Brain microvascular endothelial cell (primary cell): Measurements from ENCODE around the gene CXCL14.

Experiments
- DNase-seq: peaks from one replicate; pipeline ENCODE4 v3.0.0-alpha.2; 2020
- H3K27ac ChIP-seq: fragments of 250-450 bp; sonication (Bioruptor Pico); 2 replicates; pipeline ENCODE4 v1.5.1; 2020; ENCODE audit warnings: mild to moderate bottlenecking, moderate library complexity
- H3K27me3 ChIP-seq: fragments of 250-450 bp; sonication (Bioruptor Pico); replicated peaks from 2 replicates; pipeline ENCODE4 v1.5.1; 2020; ENCODE audit warnings: mild to moderate bottlenecking
- H3K36me3 ChIP-seq: fragments of 250-450 bp; sonication (Bioruptor Pico); replicated peaks from 2 replicates; pipeline ENCODE4 v1.5.1; 2020; ENCODE audit warnings: mild to moderate bottlenecking
- H3K4me3 ChIP-seq: 2 replicates; pipeline ENCODE4 v1.5.1; 2011; ENCODE audit warnings: low read depth, mild to moderate bottlenecking, control low read depth, low read length, moderate library complexity
- CTCF ChIP-seq: IDR thresholded peaks from 2 replicates; pipeline ENCODE4 v1.5.1; 2011; ENCODE audit warnings: low read depth, mild to moderate bottlenecking, moderate library complexity, low read length, control low read depth, inconsistent platforms; ENCODE audit errors: missing control alignments
- in situ Hi-C: cut with HindIII; loops from 2 replicates; pipeline ENCODE4 v1.10.0; 2017; ENCODE audit warnings: low sequenced_read_pairs, low pct_ligation_motif_present

CXCL14 gene

GRCh38 chr5:135549413-135549812, 29.4 kb downstream of the CXCL14 start:
- Histone ChIP-seq H3K4me3 (no peak overlapping the region), H3K27me3 (peaks cover 46% of the 10 kb centered on the region), H3K27ac (no peak overlapping the region), H3K36me3 (no peaks in the 10 kb centered on the region)
- DNase-seq: no peak
- no peak for TF ChIP-seq CTCF
- in situ Hi-C loops: no loop called here

GRCh38 chr5:135547590-135548254, 31.1 kb downstream of the CXCL14 start:
- H3K27me3 ChIP-seq: peaks cover 63% of the 10 kb centered on the region
- no peak for DNase-seq
- in situ Hi-C loops: no loop called here
- H3K4me3 ChIP-seq: no peak overlapping the region
- TF ChIP-seq CTCF: no peak
- H3K27ac ChIP-seq: no peak overlapping the region
- no peaks in the 10 kb centered on the region for H3K36me3 ChIP-seq

GRCh38 chr5:135546912-135547311, 31.9 kb downstream of the CXCL14 start:
- TF ChIP-seq CTCF: no peak
- Histone ChIP-seq H3K36me3 (no peaks in the 10 kb centered on the region), H3K4me3 (no peak overlapping the region), H3K27me3 (peaks cover 69% of the 10 kb centered on the region), H3K27ac (no peak overlapping the region)
- in situ Hi-C loops: no loop called here
- DNase-seq: no peak

- no peaks in the 10 kb centered on the region for H3K36me3 ChIP-seq
- TF ChIP-seq CTCF: no peak
- in situ Hi-C loops: no loop called here
- H3K27me3 ChIP-seq: peaks cover 74% of the 10 kb centered on the region
- no peak for DNase-seq
- no peak overlapping the region for H3K4me3 ChIP-seq
- no peak overlapping the region for H3K27ac ChIP-seq
Observed at GRCh38 chr5:135546101-135546500, 32.7 kb downstream of the CXCL14 start.

GRCh38 chr5:135545099-135545498, 33.7 kb downstream of the CXCL14 start:
- TF ChIP-seq CTCF: no peak
- peaks cover 82% of the 10 kb centered on the region for H3K27me3 ChIP-seq
- H3K36me3 ChIP-seq: no peaks in the 10 kb centered on the region
- no peak for DNase-seq
- H3K27ac ChIP-seq: no peak overlapping the region
- in situ Hi-C loops: no loop called here
- H3K4me3 ChIP-seq: no peak overlapping the region

- no peak for DNase-seq
- no peak for TF ChIP-seq CTCF
- H3K27ac ChIP-seq: no peak overlapping the region
- H3K27me3 ChIP-seq: peaks cover 83% of the 10 kb centered on the region
- H3K4me3 ChIP-seq: no peak overlapping the region
- in situ Hi-C loops: no loop called here
- H3K36me3 ChIP-seq: no peaks in the 10 kb centered on the region
Observed at GRCh38 chr5:135543485-135544304, 35.1 kb downstream of the CXCL14 start.
